ENCODE measurements around the gene CNTRL.

DNA sequence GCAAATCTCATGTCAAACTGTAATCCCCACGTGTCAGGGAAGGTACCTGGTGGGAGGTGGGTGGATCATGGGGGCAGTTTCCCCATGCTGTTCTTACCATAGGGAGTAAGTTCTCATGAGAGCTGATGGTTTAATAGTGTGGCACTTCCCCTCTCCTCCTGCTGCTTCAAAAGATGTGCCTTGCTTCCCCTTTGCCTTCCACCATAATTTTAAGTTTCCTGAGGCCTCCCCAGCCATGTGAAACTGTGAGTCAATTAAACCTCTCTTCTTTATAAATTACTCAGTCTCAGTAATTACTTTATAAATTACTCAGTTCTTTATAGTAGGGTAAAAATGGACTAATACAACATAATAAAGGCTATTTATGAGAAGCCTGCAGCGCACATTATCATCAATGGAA lies 7.1 kb upstream of the CNTRL start:
- TF ChIP-seq POLR2A (IDR thresholded peaks at IDR 0.05) (no peak), CTCF (IDR thresholded peaks at IDR 0.05) (no peak)
